ENCODE results near the gene LDLRAD3.

- TF ChIP-seq CTCF (IDR thresholded peaks at IDR 0.05; ENCODE audit: borderline replicate concordance, extremely low read depth, low read length, poor library complexity, severe bottlenecking) (no peak), EZH2 (IDR thresholded peaks at IDR 0.05; ENCODE audit: borderline replicate concordance, low read depth, low read length, severe bottlenecking) (no peak)
Measured at GRCh38 chr11:36150986-36151385, 207.1 kb downstream of the LDLRAD3 start.

Data from DND-41 (cell line).